HCT116 (cell line): Measurements from ENCODE around the gene NELL1. TPM values are rescaled to one million over a fixed set of nuclear protein-coding genes. Genes with fewer than 3 reads are reported as not detected.

ENCODE experiments used
- ATAC-seq: fragments of 200-7000 bp; cut with Tn5 transposase; 2 replicates; pipeline ENCODE4 v1.9.1; 2020; ENCODE audit warnings: mild to moderate bottlenecking, moderate library complexity
- BruUV-seq: library from RNA; stranded (reverse); fragments of 400-500 nt; replicated peaks from 2 replicates; lab custom pipeline; 2021; lab: Mats Ljungman, UMichigan
- CTCF ChIA-PET: fragments of 300-600 bp; sonication (Branson Sonifier 250); formaldehyde crosslinking; loops from one replicate; lab custom pipeline; 2021; ENCODE audit warnings: antibody characterized with exemption; lab: Charles Lee
- POLR2A ChIA-PET: fragments of 300-600, 350-600 bp; sonication (Branson Sonifier 250); formaldehyde crosslinking; loops from one replicate; lab custom pipeline; 2021; ENCODE audit warnings: antibody characterized with exemption; lab: Charles Lee
- RAD21 ChIA-PET, 2 experiments: fragments of 300-600 bp; sonication (Branson Sonifier 250); formaldehyde crosslinking; loops; one replicate each; lab custom pipeline; 2023; ENCODE audit warnings: low total read pairs in 2 of 2; ENCODE audit not compliant: uncharacterized antibody in 2 of 2, unreplicated experiment in 2 of 2, low non-redundant PET in 1 of 2; lab: Charles Lee
- DNase-seq: peaks from one replicate; pipeline ENCODE4 v3.0.0-alpha.2; 2010; ENCODE audit warnings: low read depth, low spot score
- H2AFZ ChIP-seq: fragments of 200-600 bp; shearing (Covaris generic), sonication (generic); 2 replicates; pipeline ENCODE4 v1.6.1; 2017; ENCODE audit warnings: low read depth, mixed run types, mixed read lengths, antibody characterized with exemption, low read length; ENCODE audit not compliant: poor library complexity, severe bottlenecking
- H3K27ac ChIP-seq: 2 replicates; pipeline ENCODE4 v1.5.1; 2012; ENCODE audit warnings: low read depth, low read length
- H3K27me3 ChIP-seq: fragments of 200-600 bp; sonication (generic); 2 replicates; pipeline ENCODE4 v1.6.1; 2016; ENCODE audit warnings: mixed run types, low read length, mixed read lengths; ENCODE audit not compliant: insufficient read depth
- H3K36me3 ChIP-seq, 2 experiments: fragments of 200-500 bp in 1 of 2; fragments of 200-600 bp in 1 of 2; sonication (Bioruptor generic) in 1 of 2; sonication (generic) in 1 of 2; 2 replicates each; pipeline versions ENCODE4 v1.5.1 to v1.6.1; 2014 to 2016; ENCODE audit warnings: low read length in 2 of 2, inconsistent platforms in 1 of 2, mixed read lengths in 1 of 2, mixed run types in 1 of 2; ENCODE audit not compliant: insufficient read depth in 2 of 2, control insufficient read depth in 1 of 2
- H3K4me1 ChIP-seq, 2 experiments: fragments of 200-600 bp in 1 of 2; sonication (generic) in 1 of 2; 2 replicates each; pipeline versions ENCODE4 v1.5.1 to v1.6.1; 2012 to 2017; ENCODE audit warnings: low read length in 2 of 2, inconsistent platforms in 1 of 2, mild to moderate bottlenecking in 1 of 2, mixed read lengths in 1 of 2, mixed run types in 1 of 2, moderate library complexity in 1 of 2; ENCODE audit not compliant: insufficient read depth in 2 of 2, control insufficient read depth in 1 of 2
- H3K4me2 ChIP-seq: fragments of 200-600 bp; sonication (generic); 2 replicates; pipeline ENCODE4 v1.6.1; 2017; ENCODE audit warnings: mixed run types, low read length, mixed read lengths
- H3K4me3 ChIP-seq, 2 experiments: fragments of 200-600 bp in 1 of 2; sonication (generic) in 1 of 2; replicated peaks in 1 of 2; 2 replicates each; pipeline ENCODE4 v1.5.1; 2011 to 2016; ENCODE audit warnings: low read length in 2 of 2, control low read depth in 1 of 2, low read depth in 1 of 2, mild to moderate bottlenecking in 1 of 2, mixed read lengths in 1 of 2, mixed run types in 1 of 2
- H3K79me2 ChIP-seq: fragments of 200-600 bp; sonication (generic); 2 replicates; pipeline ENCODE4 v1.6.1; 2017; ENCODE audit warnings: mild to moderate bottlenecking, mixed run types, low read length, moderate library complexity, mixed read lengths; ENCODE audit not compliant: insufficient read depth
- H3K9ac ChIP-seq: fragments of 200-600 bp; sonication (generic); 2 replicates; pipeline ENCODE4 v1.6.1; 2016; ENCODE audit warnings: low read length, mixed read lengths
- H3K9me2 ChIP-seq: fragments of 200-600 bp; sonication (generic), shearing (Covaris generic); 2 replicates; pipeline ENCODE4 v1.6.1; 2017; ENCODE audit warnings: mixed run types, mild to moderate bottlenecking, moderate library complexity; ENCODE audit not compliant: insufficient read depth
- H3K9me3 ChIP-seq, 2 experiments: fragments of 200-500 bp in 1 of 2; fragments of 200-600 bp in 1 of 2; sonication (Bioruptor generic) in 1 of 2; sonication (generic) in 1 of 2; 2 replicates each; pipeline ENCODE4 v1.6.1; 2014 to 2017; ENCODE audit warnings: low read length in 2 of 2, mixed read lengths in 2 of 2, inconsistent platforms in 1 of 2, low read depth in 1 of 2, mild to moderate bottlenecking in 1 of 2, mixed run types in 1 of 2, moderate library complexity in 1 of 2; ENCODE audit not compliant: control insufficient read depth in 1 of 2, insufficient read depth in 1 of 2
- H4K20me1 ChIP-seq: fragments of 200-600 bp; sonication (generic), shearing (Covaris generic); 2 replicates; pipeline ENCODE4 v1.6.1; 2017; ENCODE audit warnings: mixed run types, mild to moderate bottlenecking, moderate library complexity; ENCODE audit not compliant: insufficient read depth
- CBX3 ChIP-seq: IDR thresholded peaks from 2 replicates; pipeline ENCODE4 v1.6.1; 2012; ENCODE audit warnings: low read depth
- CEBPB ChIP-seq: IDR thresholded peaks from 2 replicates; pipeline ENCODE4 v1.6.1; 2012; ENCODE audit warnings: low read depth
- EGR1 ChIP-seq: IDR thresholded peaks from 2 replicates; pipeline ENCODE4 v1.6.1; 2012; ENCODE audit warnings: low read depth
- ELF1 ChIP-seq: IDR thresholded peaks from 2 replicates; pipeline ENCODE4 v1.6.1; 2012; ENCODE audit warnings: low read depth, borderline replicate concordance
- EZH2 ChIP-seq: fragments of 200-600 bp; sonication (generic); IDR thresholded peaks from 2 replicates; pipeline ENCODE4 v1.6.1; 2017; ENCODE audit warnings: antibody characterized with exemption, mixed run types
- EZH2phosphoT487 ChIP-seq: fragments of 200-600 bp; IDR thresholded peaks from 2 replicates; pipeline ENCODE4 v1.6.1; 2018; ENCODE audit warnings: antibody characterized with exemption, borderline replicate concordance
- FOSL1 ChIP-seq: IDR thresholded peaks from 2 replicates; pipeline ENCODE4 v1.6.1; 2012; ENCODE audit warnings: low read depth
- POLR2A ChIP-seq: IDR thresholded peaks from 2 replicates; pipeline ENCODE4 v1.7.0; 2011; ENCODE audit warnings: borderline replicate concordance; ENCODE audit not compliant: insufficient read depth, insufficient read length; ENCODE audit errors: extremely low read depth
- POLR2AphosphoS5 ChIP-seq: IDR thresholded peaks from 2 replicates; pipeline ENCODE4 v1.6.1; 2011; ENCODE audit warnings: mild to moderate bottlenecking, low read depth, low read length, moderate library complexity
- RAD21 ChIP-seq: IDR thresholded peaks from 2 replicates; pipeline ENCODE4 v1.6.1; 2012; ENCODE audit warnings: low read depth, mild to moderate bottlenecking
- SIN3A ChIP-seq: IDR thresholded peaks from 2 replicates; pipeline ENCODE4 v1.6.1; 2012; ENCODE audit warnings: low read depth
- YY1 ChIP-seq: IDR thresholded peaks from 2 replicates; pipeline ENCODE4 v1.6.1; 2011; ENCODE audit warnings: low read length, low read depth, moderate library complexity, mild to moderate bottlenecking; ENCODE audit not compliant: insufficient replicate concordance; ENCODE audit errors: extremely low read depth
- ZFX ChIP-seq: fragments of 450-650 bp; IDR thresholded peaks from 2 replicates; pipeline ENCODE4 v1.6.1; 2017
- ZNF274 ChIP-seq: fragments of 200-500 bp; sonication (Bioruptor generic); IDR thresholded peaks from 2 replicates; pipeline ENCODE4 v1.6.1; 2014; ENCODE audit warnings: mild to moderate bottlenecking, low read depth, low read length, inconsistent platforms
- intact Hi-C: fragments of 100-400 bp; cut with micrococcal nuclease; formaldehyde crosslinking; loops from 2 replicates; pipeline ENCODE4 v1.10.0; 2022
- total RNA-seq: library from RNA; stranded (reverse); gene quantifications from one replicate; pipeline ENCODE4 v1.2.1, GENCODE V29; 2021; ENCODE audit not compliant: unreplicated experiment
- TF ChIP-seq, protein P1 (sequence below), 3 experiments: fragments of 200-600 bp in 1 of 3; sonication (generic) in 1 of 3; IDR thresholded peaks in 2 of 3; conservative IDR thresholded peaks in 1 of 3; 2 replicates each; pipeline ENCODE4 v1.5.1; 2012 to 2017; ENCODE audit warnings: low read depth in 2 of 3, low read length in 2 of 3, antibody characterized with exemption in 1 of 3, borderline replicate concordance in 1 of 3, control low read depth in 1 of 3, mild to moderate bottlenecking in 1 of 3, mixed read lengths in 1 of 3, mixed run types in 1 of 3, moderate library complexity in 1 of 3; ENCODE audit not compliant: insufficient read depth in 1 of 3

The NELL1 gene
- total RNA-seq, 1 experiment from 2014 or later = not detected

DNA sequence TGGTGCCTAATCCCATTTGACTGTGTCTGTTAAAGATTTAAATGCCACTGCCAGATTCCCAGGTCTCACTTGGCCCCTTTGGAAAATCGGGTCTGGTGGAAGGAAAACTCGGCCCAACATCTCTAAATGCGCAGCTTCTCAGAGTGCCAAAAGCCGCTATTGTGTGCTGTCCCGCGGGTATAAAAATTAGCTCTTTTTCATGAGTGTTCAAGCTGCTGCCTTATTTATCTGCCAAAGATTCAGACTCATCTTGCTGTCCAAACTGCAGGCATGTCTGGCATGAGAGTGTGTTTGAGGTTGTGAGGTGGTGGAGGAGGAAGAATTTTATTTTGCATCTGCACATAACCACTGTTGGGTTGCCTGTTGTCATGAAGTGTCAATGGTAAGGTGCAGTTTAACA, 91.4 kb downstream of the NELL1 start:
- no peaks in the 10 kb centered on the region for H4K20me1 ChIP-seq
- POLR2A ChIA-PET = no interaction called here
- no peak overlapping the region for H3K27ac ChIP-seq
- no peak overlapping the region for H3K4me2 ChIP-seq
- ATAC-seq (no peak), DNase-seq (no peak)
- no peak overlapping the region for H3K9ac ChIP-seq
- H3K4me3 ChIP-seq = no peak overlapping the region
- H3K9me3 ChIP-seq = no peaks in the 10 kb centered on the region
- RAD21 ChIA-PET = no interaction called here
- H2AFZ ChIP-seq = no peak overlapping the region
- no peaks in the 10 kb centered on the region for H3K79me2 ChIP-seq
- CTCF ChIA-PET = no interaction called here
- no peak for TF ChIP-seq ZNF274
- no peak for TF ChIP-seq ELF1
- no peak for TF ChIP-seq POLR2A
- TF ChIP-seq EZH2phosphoT487 = no peak
- TF ChIP-seq YY1 = no peak
- no peak for TF ChIP-seq FOSL1
- TF ChIP-seq CBX3 = no peak
- intact Hi-C loops = no loop called here
- no peaks in the 10 kb centered on the region for H3K4me1 ChIP-seq
- H3K27me3 ChIP-seq = no peaks in the 10 kb centered on the region
- no TSS peak for BruUV-seq
- no peaks in the 10 kb centered on the region for H3K9me2 ChIP-seq
- no peaks in the 10 kb centered on the region for H3K36me3 ChIP-seq

DNA sequence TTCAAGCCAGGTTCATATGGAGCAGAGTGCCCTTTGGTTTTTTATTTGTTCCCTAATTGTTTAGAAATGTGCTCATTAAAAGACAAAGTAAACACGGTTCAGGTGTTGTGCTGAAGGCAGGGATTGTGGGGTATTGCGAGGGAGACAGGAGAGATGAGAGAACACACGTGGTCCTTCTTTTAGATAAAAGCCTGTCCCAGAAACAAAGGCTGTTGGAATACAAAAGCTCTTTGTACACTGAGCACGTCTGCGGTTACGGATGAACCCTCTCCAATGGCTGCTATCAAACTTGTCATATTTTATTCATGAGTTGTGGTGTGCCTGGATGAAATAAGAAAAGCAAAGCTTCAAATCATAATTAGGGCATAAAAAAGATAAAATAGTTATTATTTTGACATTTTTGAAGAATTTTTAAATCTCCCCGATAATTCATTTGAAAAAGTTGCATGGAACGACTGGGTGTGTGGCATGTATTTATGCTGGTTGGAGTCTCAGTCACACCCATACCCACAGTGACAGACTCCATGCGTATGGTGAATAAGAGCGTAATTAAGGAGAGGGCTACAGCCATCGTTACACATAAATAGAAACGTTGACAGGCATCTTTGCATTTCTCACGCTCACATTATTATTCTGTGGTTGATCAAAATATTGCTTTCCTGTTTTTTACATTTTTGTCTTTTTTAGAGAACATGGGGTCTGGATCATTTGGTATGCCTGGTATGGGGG, 92.9 kb downstream of the NELL1 start:
- no peaks in the 10 kb centered on the region; a peak in 1 of 4 replicates for H3K9me3 ChIP-seq
- no peaks in the 10 kb centered on the region for H3K4me1 ChIP-seq
- no peaks in the 10 kb centered on the region for H3K36me3 ChIP-seq
- ATAC-seq = no peak
- H3K27me3 ChIP-seq = no peaks in the 10 kb centered on the region
- H4K20me1 ChIP-seq = no peaks in the 10 kb centered on the region
- no peaks in the 10 kb centered on the region for H3K9me2 ChIP-seq
- ChIA-PET POLR2A (no interaction called here), RAD21 (no interaction called here), CTCF (no interaction called here)
- no peak overlapping the region for H3K4me3 ChIP-seq
- H3K79me2 ChIP-seq = no peaks in the 10 kb centered on the region
- no peak overlapping the region for H3K27ac ChIP-seq
- no peak overlapping the region for H3K9ac ChIP-seq
- no peak for DNase-seq
- BruUV-seq = no TSS peak
- H2AFZ ChIP-seq = no peak overlapping the region
- no peak overlapping the region for H3K4me2 ChIP-seq
- intact Hi-C loops = no loop called here
- TF ChIP-seq ZFX (no peak), CBX3 (no peak), CEBPB (no peak), EZH2phosphoT487 (no peak), POLR2A (no peak), RAD21 (no peak), EZH2 (no peak), YY1 (no peak), FOSL1 (no peak), EGR1 (no peak), SIN3A (no peak), POLR2AphosphoS5 (no peak)
- TF ChIP-seq, protein P1, sequence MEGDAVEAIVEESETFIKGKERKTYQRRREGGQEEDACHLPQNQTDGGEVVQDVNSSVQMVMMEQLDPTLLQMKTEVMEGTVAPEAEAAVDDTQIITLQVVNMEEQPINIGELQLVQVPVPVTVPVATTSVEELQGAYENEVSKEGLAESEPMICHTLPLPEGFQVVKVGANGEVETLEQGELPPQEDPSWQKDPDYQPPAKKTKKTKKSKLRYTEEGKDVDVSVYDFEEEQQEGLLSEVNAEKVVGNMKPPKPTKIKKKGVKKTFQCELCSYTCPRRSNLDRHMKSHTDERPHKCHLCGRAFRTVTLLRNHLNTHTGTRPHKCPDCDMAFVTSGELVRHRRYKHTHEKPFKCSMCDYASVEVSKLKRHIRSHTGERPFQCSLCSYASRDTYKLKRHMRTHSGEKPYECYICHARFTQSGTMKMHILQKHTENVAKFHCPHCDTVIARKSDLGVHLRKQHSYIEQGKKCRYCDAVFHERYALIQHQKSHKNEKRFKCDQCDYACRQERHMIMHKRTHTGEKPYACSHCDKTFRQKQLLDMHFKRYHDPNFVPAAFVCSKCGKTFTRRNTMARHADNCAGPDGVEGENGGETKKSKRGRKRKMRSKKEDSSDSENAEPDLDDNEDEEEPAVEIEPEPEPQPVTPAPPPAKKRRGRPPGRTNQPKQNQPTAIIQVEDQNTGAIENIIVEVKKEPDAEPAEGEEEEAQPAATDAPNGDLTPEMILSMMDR (IDR thresholded peaks at IDR 0.05 in 2 of 3, conservative IDR thresholded peaks at IDR 0.05 in 1 of 3; ENCODE audit: borderline replicate concordance in 1 of 3, insufficient read depth in 1 of 3, low read depth in 2 of 3, low read length in 2 of 3) = no peak
